ENCODE data around the gene RBM22. TPM values are rescaled to one million over a fixed set of nuclear protein-coding genes. Genes with fewer than 3 reads are reported as not detected.

RBM22 gene
- total and polyA plus RNA-seq, 2 of the 8 experiments (the other 6 are each of a cell fraction or from before 2014, with no cell fraction given) = 20.8 to 33.9 TPM

DNA sequence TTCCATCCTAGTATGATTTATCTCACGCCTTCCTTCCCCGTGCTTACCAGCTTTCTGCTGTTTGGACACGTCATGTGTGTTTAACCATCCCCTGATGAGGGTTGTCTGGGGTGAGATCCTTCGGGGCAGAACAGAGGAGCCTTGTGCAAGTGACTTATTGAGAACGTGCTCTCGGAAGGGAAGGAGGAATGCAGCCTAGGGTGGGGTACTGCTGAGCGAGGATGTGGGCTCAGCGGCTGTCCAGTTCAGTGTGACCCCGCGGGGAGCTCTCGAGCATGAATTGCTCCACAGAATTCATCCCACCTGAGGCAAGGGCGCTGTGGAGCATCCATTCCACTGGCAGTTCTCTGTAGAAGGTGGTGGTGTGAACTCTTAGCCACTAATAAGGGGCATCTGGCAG is 35.8 kb downstream of the RBM22 start:
- H2BK12ac ChIP-seq (ENCODE audit: low read depth, low read length) = no peak overlapping the region
- no peak overlapping the region for H3K14ac ChIP-seq (ENCODE audit: insufficient read length)
- H3K27me3 ChIP-seq (replicated peaks in 1 of 4; ENCODE audit: control insufficient read depth in 3 of 4, extremely low read depth in 1 of 4, insufficient read depth in 3 of 4, low read length in 3 of 4) = no peaks in the 10 kb centered on the region
- no peak overlapping the region for H3K4me3 ChIP-seq (ENCODE audit: extremely low read depth in 1 of 4, insufficient read depth in 2 of 4, low read depth in 3 of 4, low read length in 4 of 4)
- no peaks in the 10 kb centered on the region for H3K79me2 ChIP-seq (ENCODE audit: control insufficient read depth in 1 of 2, insufficient read depth in 2 of 2, low read length in 2 of 2)
- ChIA-PET CTCF (ENCODE audit: partially characterized antibody) (interaction anchor here (0.7 to 20.1 kb wide), 3 partner anchors 20 to 175 kb away, joined by 3 to 303 read pairs (median 247); partner anchors contain the start of gene SYNPO), POLR2A (ENCODE audit: partially characterized antibody) (interaction anchor here (0.8 to 3.0 kb wide), 3 partner anchors 36 to 105 kb away, joined by 3 to 9 read pairs (median 3); partner anchors contain the start of gene RBM22)
- H3K36me3 ChIP-seq (ENCODE audit: control insufficient read depth in 2 of 4, insufficient read depth in 4 of 4, low read length in 3 of 4) = peaks cover 0 to 12% (median 0%) of the 10 kb centered on the region in 4 experiments; a peak in 1 of 8 replicates
- TF ChIP-seq SIN3A (conservative IDR thresholded peaks at IDR 0.05 in 1 of 2, IDR thresholded peaks at IDR 0.05 in 1 of 2; ENCODE audit: low read depth in 1 of 2, low read length in 2 of 2) (no peak), EZH2 (IDR thresholded peaks at IDR 0.05; ENCODE audit: low read depth, low read length, severe bottlenecking) (no peak), NRF1 (IDR thresholded peaks at IDR 0.05; ENCODE audit: low read depth, low read length) (no peak), RNF2 (IDR thresholded peaks at IDR 0.05; ENCODE audit: borderline replicate concordance, low read depth, low read length, missing control alignments, poor library complexity, severe bottlenecking) (no peak), POLR2A (IDR thresholded peaks at IDR 0.05; ENCODE audit: control extremely low read depth in 1 of 2, low read depth in 2 of 2, low read length in 2 of 2) (no peak), MAFK (IDR thresholded peaks at IDR 0.05; ENCODE audit: low read depth, low read length) (no peak)
- H3K9me3 ChIP-seq (ENCODE audit: insufficient read depth in 2 of 2, low read depth in 1 of 2, low read length in 1 of 2) = no peaks in the 10 kb centered on the region
- H3K9ac ChIP-seq (replicated peaks in 1 of 4; ENCODE audit: extremely low read depth in 1 of 4, low read depth in 3 of 4, low read length in 3 of 4) = no peak overlapping the region
- no peak overlapping the region for H3K4me2 ChIP-seq (ENCODE audit: insufficient read depth in 1 of 2, low read depth in 2 of 2, low read length in 2 of 2)
- no peak overlapping the region for H3K18ac ChIP-seq (ENCODE audit: extremely low read depth, low read length)
- H3K23me2 ChIP-seq (ENCODE audit: low read depth, low read length) = no peaks in the 10 kb centered on the region
- H4K20me1 ChIP-seq (replicated peaks in 1 of 2; ENCODE audit: control insufficient read depth in 1 of 2, insufficient read depth in 2 of 2, low read length in 2 of 2) = peaks cover 0 to 2% of the 10 kb centered on the region in 2 experiments
- no peak overlapping the region for H4K8ac ChIP-seq (ENCODE audit: extremely low read depth, insufficient read depth, low read length)
- H2AFZ ChIP-seq (ENCODE audit: low read length) = no peak overlapping the region
- H4K5ac ChIP-seq (ENCODE audit: insufficient read length, low read depth, low read length) = no peak overlapping the region
- no peak overlapping the region for H2BK120ac ChIP-seq (replicated peaks; ENCODE audit: low read depth, low read length)
- H3K27ac ChIP-seq (ENCODE audit: low read depth, low read length) = no peak overlapping the region
- no peak overlapping the region for H3K56ac ChIP-seq (replicated peaks; ENCODE audit: insufficient read length, low read depth, low read length)
- H3K4me1 ChIP-seq (replicated peaks in 1 of 4; ENCODE audit: control insufficient read depth in 3 of 4, insufficient read depth in 4 of 4, low read length in 3 of 4) = peaks cover 0 to 13% (median 2%) of the 10 kb centered on the region in 4 experiments; a peak in 4 of 7 replicates
- H2BK5ac ChIP-seq (ENCODE audit: low read depth, low read length) = no peak overlapping the region
- no peaks in the 10 kb centered on the region for H3K79me1 ChIP-seq (ENCODE audit: low read depth, low read length)
- FAIRE-seq = no peak
- H3K4ac ChIP-seq (replicated peaks; ENCODE audit: insufficient read length, low read depth, low read length) = no peak overlapping the region
- DNase-seq (ENCODE audit: low read depth in 1 of 2, low spot score in 2 of 2) = no peak
- WGBS, 2 experiments (ENCODE audit: extremely low coverage in 1 of 2, insufficient coverage in 1 of 2, insufficient read length in 1 of 2, insufficient replicate concordance in 2 of 2, low coverage in 1 of 2, low lambda C conversion rate in 2 of 2, missing lambda C conversion rate in 1 of 2) = 81% methylated on average over 12 of the region's 12 CpGs; no CpG with 5 or more reads in 1 of the 2 experiments
- H2BK20ac ChIP-seq (ENCODE audit: low read length) = no peak overlapping the region
- no peak overlapping the region for H4K91ac ChIP-seq (replicated peaks; ENCODE audit: insufficient read length, low read length)
- no peak overlapping the region for H2AK5ac ChIP-seq (ENCODE audit: low read depth, low read length)
- H3K23ac ChIP-seq (ENCODE audit: insufficient read length) = no peak overlapping the region
- H2BK15ac ChIP-seq (ENCODE audit: low read length) = no peak overlapping the region

Measured in H1 (cell line).